GM18951 (cell line): ENCODE data around the gene CACNA1G.

Experiments used
- POLR2A ChIP-seq: IDR thresholded peaks from 4 replicates; pipeline ENCODE4 v1.6.1; 2011; ENCODE audit warnings: mild to moderate bottlenecking; ENCODE audit not compliant: insufficient read length, insufficient read depth; ENCODE audit errors: extremely low read depth
- in situ Hi-C: fragments of 300-500 bp; cut with MboI; formaldehyde crosslinking; loops from one replicate; pipeline ENCODE4 v1.12.0; 2022; ENCODE audit warnings: low sequenced_read_pairs, mixed read lengths, inconsistent platforms; ENCODE audit not compliant: unreplicated experiment

Gene CACNA1G

GRCh38 chr17:50560185-50560824 lies at the start of gene CACNA1G:
Gene CACNA1G (plus strand): TSS chr17:50560715. CDS start chr17:50561460, 745 bp downstream.
- TF ChIP-seq POLR2A, result peak; percentile 30
- in situ Hi-C loops, result no loop called here

- in situ Hi-C loops, result no loop called here
- no peak for TF ChIP-seq POLR2A
These were observed 49.5 kb upstream of the CACNA1G start for GRCh38 chr17:50511058-50511457.

- in situ Hi-C loops, result no loop called here
- no peak for TF ChIP-seq POLR2A
These were observed 47.0 kb upstream of the CACNA1G start for GRCh38 chr17:50513495-50513894.

- no peak for TF ChIP-seq POLR2A
- in situ Hi-C loops, result no loop called here
These were observed 46.1 kb upstream of the CACNA1G start for GRCh38 chr17:50514388-50514787.

GRCh38 chr17:50514936-50515702 lies 45.4 kb upstream of the CACNA1G start:
- no peak for TF ChIP-seq POLR2A
- in situ Hi-C loops, result no loop called here

DNA sequence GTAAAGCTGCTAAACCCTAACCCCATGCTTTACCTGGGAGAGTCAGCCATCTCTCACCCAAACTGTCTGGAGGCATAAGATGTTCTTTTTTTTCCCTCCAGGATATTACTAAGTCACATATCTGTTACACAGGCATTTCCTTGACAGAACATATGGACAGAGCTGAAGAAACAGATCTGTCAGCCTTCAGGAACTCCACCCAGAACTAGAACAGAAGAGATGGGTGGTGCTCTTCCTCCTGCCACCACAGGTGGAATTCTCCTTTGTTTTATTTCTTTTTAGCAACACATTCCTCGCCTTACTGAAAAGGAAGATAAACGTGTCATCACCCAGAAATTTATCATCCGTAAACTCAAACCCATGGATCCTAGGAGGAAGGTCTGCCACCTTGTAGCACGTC lies 43.5 kb upstream of the CACNA1G start:
- in situ Hi-C loops, result no loop called here
- TF ChIP-seq POLR2A, result no peak

GRCh38 chr17:50517504-50518383 lies 42.8 kb upstream of the CACNA1G start:
- TF ChIP-seq POLR2A, result no peak
- in situ Hi-C loops, result no loop called here

DNA sequence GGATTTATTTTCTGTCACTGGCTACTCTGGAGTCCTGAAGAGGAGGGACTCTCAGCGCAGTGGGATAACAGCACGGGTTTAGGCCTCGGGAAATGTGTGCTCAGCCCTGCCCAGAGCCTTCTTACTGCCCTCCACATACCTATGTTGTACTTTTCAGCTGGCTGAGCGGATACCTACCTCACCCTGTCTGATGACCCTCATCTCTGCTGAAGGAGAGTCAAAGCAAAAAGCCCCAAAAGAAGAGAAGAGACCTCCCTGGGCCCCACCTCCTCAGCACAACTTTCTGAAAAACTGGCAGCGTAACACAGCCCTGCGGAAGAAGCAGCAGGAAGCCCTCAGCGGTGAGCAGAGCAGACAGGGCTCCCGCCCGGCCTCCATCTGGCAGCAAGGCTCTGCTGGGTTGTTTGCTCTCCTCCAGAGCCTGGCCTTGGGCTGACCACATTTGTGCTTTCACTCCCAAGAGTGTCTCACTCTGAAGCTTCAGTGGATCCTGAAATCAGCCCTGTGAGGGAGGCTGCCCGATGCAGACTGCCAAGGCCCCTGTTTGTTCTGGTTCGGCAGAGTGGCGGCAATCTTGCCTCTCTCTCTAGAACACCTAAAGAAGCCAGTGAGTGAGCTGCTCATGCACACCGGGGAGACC lies 42.0 kb upstream of the CACNA1G start:
- TF ChIP-seq POLR2A, result no peak
- in situ Hi-C loops, result no loop called here

GRCh38 chr17:50519141-50519834 lies 41.2 kb upstream of the CACNA1G start:
- in situ Hi-C loops, result no loop called here
- no peak for TF ChIP-seq POLR2A

GRCh38 chr17:50520483-50520882 lies 40.0 kb upstream of the CACNA1G start:
- TF ChIP-seq POLR2A, result no peak

GRCh38 chr17:50521514-50521913 lies 39.0 kb upstream of the CACNA1G start:
- no peak for TF ChIP-seq POLR2A
- in situ Hi-C loops, result no loop called here

More at GRCh38 chr17:50520483-50520882, 40.0 kb upstream of the CACNA1G start:
- in situ Hi-C loops, result no loop called here

DNA sequence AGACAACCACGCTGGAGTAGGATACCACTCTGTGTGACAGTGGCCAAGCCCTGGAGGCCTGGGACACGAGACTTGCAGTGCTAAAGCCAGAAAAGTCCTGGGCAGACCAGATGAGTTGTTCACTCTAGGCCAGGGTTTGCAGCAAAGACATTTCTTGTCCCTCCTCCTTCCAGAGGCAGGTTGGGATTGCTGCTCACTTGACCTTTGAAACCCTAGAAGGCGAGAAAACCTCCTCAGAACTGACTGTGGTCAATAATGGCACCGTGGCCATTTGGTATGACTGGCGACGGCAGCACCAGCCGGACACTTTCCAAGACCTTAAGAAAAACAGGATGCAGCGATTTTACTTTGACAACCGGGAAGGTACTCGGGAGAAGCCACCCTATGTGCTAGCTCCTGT lies 37.7 kb upstream of the CACNA1G start:
- no peak for TF ChIP-seq POLR2A
- in situ Hi-C loops, result no loop called here
